ENCODE data around the gene PLA2G5. TPM values are rescaled to one million over a fixed set of nuclear protein-coding genes. Genes with fewer than 3 reads are reported as not detected.

PLA2G5 gene
- polyA plus RNA-seq, 3 donors = not detected

GRCh38 chr1:20031161-20031560 lies 38.8 kb upstream of the PLA2G5 start:
- no peak overlapping the region for H3K27ac ChIP-seq (ENCODE audit: low read depth in 1 of 2, low read length in 2 of 2)
- Mint-ChIP-seq H3K36me3 (no peaks in the 10 kb centered on the region), H3K4me1 (no peaks in the 10 kb centered on the region), H3K4me3 (no peak overlapping the region), H3K27me3 (ENCODE audit: low read depth in 3 of 3) (peaks cover 10 to 12% (median 10%) of the 10 kb centered on the region in 3 donors), H3K27ac (no peak overlapping the region), H3K9me3 (peaks cover 7 to 21% (median 13%) of the 10 kb centered on the region in 7 donors)
- 50% methylated on average over 5 of the region's 5 CpGs for WGBS (ENCODE audit: insufficient coverage)
- no peak overlapping the region for H3K4me3 ChIP-seq (replicated peaks in 1 of 3; ENCODE audit: low read depth in 2 of 3, low read length in 3 of 3)
- no peaks in the 10 kb centered on the region for H4K20me1 ChIP-seq (ENCODE audit: insufficient read depth, low read length)
- H3K4me2 ChIP-seq (replicated peaks; ENCODE audit: extremely low read depth, low read length, poor library complexity, severe bottlenecking) = no peak overlapping the region
- no peaks in the 10 kb centered on the region for H3K79me2 ChIP-seq (ENCODE audit: insufficient read depth, low read length)
- H2AFZ ChIP-seq (ENCODE audit: insufficient read depth, low read depth, low read length, poor library complexity, severe bottlenecking) = no peak overlapping the region
- no peak overlapping the region for H3K9ac ChIP-seq (ENCODE audit: insufficient read depth, low read length, poor library complexity, severe bottlenecking)
- H3K36me3 ChIP-seq (replicated peaks in 1 of 2; ENCODE audit: control insufficient read depth in 1 of 2, insufficient read depth in 2 of 2, low read length in 2 of 2) = no peaks in the 10 kb centered on the region
- no peaks in the 10 kb centered on the region for H3K9me3 ChIP-seq (replicated peaks in 1 of 2; ENCODE audit: control insufficient read depth in 1 of 2, insufficient read depth in 1 of 2, low read length in 2 of 2)
- no peaks in the 10 kb centered on the region for H3K27me3 ChIP-seq (ENCODE audit: control insufficient read depth in 2 of 2, insufficient read depth in 2 of 2, low read length in 2 of 2)
- no peaks in the 10 kb centered on the region for H3K4me1 ChIP-seq (ENCODE audit: control insufficient read depth in 1 of 2, insufficient read depth in 2 of 2, low read length in 2 of 2)
- intact Hi-C loops (cut with micrococcal nuclease) = no loop called here
- TF ChIP-seq, protein P1, sequence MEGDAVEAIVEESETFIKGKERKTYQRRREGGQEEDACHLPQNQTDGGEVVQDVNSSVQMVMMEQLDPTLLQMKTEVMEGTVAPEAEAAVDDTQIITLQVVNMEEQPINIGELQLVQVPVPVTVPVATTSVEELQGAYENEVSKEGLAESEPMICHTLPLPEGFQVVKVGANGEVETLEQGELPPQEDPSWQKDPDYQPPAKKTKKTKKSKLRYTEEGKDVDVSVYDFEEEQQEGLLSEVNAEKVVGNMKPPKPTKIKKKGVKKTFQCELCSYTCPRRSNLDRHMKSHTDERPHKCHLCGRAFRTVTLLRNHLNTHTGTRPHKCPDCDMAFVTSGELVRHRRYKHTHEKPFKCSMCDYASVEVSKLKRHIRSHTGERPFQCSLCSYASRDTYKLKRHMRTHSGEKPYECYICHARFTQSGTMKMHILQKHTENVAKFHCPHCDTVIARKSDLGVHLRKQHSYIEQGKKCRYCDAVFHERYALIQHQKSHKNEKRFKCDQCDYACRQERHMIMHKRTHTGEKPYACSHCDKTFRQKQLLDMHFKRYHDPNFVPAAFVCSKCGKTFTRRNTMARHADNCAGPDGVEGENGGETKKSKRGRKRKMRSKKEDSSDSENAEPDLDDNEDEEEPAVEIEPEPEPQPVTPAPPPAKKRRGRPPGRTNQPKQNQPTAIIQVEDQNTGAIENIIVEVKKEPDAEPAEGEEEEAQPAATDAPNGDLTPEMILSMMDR (IDR thresholded peaks at IDR 0.05) = no peak
- no peak for DNase-seq

- Histone ChIP-seq H3K9me3 (replicated peaks in 1 of 2; ENCODE audit: control insufficient read depth in 1 of 2, insufficient read depth in 1 of 2, low read length in 2 of 2) (peaks cover 0 to 3% of the 10 kb centered on the region in 2 donors), H3K27ac (ENCODE audit: low read depth in 1 of 2, low read length in 2 of 2) (no peak overlapping the region), H3K79me2 (ENCODE audit: insufficient read depth, low read length) (no peaks in the 10 kb centered on the region), H2AFZ (ENCODE audit: insufficient read depth, low read depth, low read length, poor library complexity, severe bottlenecking) (no peak overlapping the region), H3K4me1 (ENCODE audit: control insufficient read depth in 1 of 2, insufficient read depth in 2 of 2, low read length in 2 of 2) (no peaks in the 10 kb centered on the region), H4K20me1 (ENCODE audit: insufficient read depth, low read length) (no peaks in the 10 kb centered on the region), H3K4me2 (replicated peaks; ENCODE audit: extremely low read depth, low read length, poor library complexity, severe bottlenecking) (no peak overlapping the region), H3K4me3 (replicated peaks in 1 of 3; ENCODE audit: low read depth in 2 of 3, low read length in 3 of 3) (no peak overlapping the region), H3K27me3 (ENCODE audit: control insufficient read depth in 2 of 2, insufficient read depth in 2 of 2, low read length in 2 of 2) (no peaks in the 10 kb centered on the region), H3K36me3 (replicated peaks in 1 of 2; ENCODE audit: control insufficient read depth in 1 of 2, insufficient read depth in 2 of 2, low read length in 2 of 2) (no peaks in the 10 kb centered on the region), H3K9ac (ENCODE audit: insufficient read depth, low read length, poor library complexity, severe bottlenecking) (no peak overlapping the region)
- intact Hi-C loops (cut with micrococcal nuclease) = no loop called here
- H3K4me3 Mint-ChIP-seq = no peak overlapping the region
- no peak overlapping the region for H3K27ac Mint-ChIP-seq
- H3K4me1 Mint-ChIP-seq = no peaks in the 10 kb centered on the region
- WGBS (ENCODE audit: insufficient coverage) = 82% methylated on average over 2 of the region's 2 CpGs
- peaks cover 10 to 12% (median 10%) of the 10 kb centered on the region in 3 donors for H3K27me3 Mint-ChIP-seq (ENCODE audit: low read depth in 3 of 3)
- H3K9me3 Mint-ChIP-seq = peaks cover 7 to 26% (median 17%) of the 10 kb centered on the region in 7 donors
- no peak for DNase-seq
- no peaks in the 10 kb centered on the region for H3K36me3 Mint-ChIP-seq
- TF ChIP-seq, protein P1 (IDR thresholded peaks at IDR 0.05) = no peak
Measured at GRCh38 chr1:20031836-20032235, 38.2 kb upstream of the PLA2G5 start.
